ENCODE data around the gene LGALS16.

DNA sequence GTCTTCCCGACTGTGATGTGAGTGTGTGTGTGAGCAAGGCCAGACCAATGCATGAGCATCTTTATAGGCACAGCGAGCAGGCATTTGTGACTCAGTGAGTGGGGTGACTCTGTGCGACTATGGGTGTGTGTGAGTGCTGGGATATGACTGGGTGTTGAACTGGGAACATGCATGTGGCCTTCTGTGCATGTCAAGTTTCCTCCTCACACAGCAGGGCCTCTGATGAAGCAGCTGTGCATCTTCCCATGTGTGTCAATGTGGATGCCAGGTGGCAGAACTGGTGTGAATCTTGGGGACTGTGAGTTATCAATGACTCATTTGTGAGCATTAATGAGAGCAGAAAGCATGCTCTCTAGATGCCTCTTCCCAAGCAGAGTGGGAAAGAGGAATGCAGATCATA, 36.5 kb downstream of the LGALS16 start:
- TF ChIP-seq TAF1 (IDR thresholded peaks at IDR 0.05; ENCODE audit: borderline replicate concordance, insufficient read depth, low read length) (no peak), POLR2AphosphoS5 (IDR thresholded peaks at IDR 0.05; ENCODE audit: low read depth, low read length) (no peak), FOXP2 (optimal IDR thresholded peaks at IDR 0.05; ENCODE audit: borderline replicate concordance, extremely low read depth, extremely low read length, insufficient read depth) (no peak)
- TF ChIP-seq, protein P1, sequence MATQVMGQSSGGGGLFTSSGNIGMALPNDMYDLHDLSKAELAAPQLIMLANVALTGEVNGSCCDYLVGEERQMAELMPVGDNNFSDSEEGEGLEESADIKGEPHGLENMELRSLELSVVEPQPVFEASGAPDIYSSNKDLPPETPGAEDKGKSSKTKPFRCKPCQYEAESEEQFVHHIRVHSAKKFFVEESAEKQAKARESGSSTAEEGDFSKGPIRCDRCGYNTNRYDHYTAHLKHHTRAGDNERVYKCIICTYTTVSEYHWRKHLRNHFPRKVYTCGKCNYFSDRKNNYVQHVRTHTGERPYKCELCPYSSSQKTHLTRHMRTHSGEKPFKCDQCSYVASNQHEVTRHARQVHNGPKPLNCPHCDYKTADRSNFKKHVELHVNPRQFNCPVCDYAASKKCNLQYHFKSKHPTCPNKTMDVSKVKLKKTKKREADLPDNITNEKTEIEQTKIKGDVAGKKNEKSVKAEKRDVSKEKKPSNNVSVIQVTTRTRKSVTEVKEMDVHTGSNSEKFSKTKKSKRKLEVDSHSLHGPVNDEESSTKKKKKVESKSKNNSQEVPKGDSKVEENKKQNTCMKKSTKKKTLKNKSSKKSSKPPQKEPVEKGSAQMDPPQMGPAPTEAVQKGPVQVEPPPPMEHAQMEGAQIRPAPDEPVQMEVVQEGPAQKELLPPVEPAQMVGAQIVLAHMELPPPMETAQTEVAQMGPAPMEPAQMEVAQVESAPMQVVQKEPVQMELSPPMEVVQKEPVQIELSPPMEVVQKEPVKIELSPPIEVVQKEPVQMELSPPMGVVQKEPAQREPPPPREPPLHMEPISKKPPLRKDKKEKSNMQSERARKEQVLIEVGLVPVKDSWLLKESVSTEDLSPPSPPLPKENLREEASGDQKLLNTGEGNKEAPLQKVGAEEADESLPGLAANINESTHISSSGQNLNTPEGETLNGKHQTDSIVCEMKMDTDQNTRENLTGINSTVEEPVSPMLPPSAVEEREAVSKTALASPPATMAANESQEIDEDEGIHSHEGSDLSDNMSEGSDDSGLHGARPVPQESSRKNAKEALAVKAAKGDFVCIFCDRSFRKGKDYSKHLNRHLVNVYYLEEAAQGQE (IDR thresholded peaks at IDR 0.05; ENCODE audit: insufficient read depth in 1 of 2, low read depth in 2 of 2, low read length in 2 of 2) = no peak

All from PFSK-1 (cell line).